GM12865 (cell line): Measurements from ENCODE around the gene PODN.

Experiments
- DNase-seq: peaks from one replicate; pipeline ENCODE4 v3.0.0; 2010; ENCODE audit warnings: low read depth
- H3K4me3 ChIP-seq: 2 replicates; pipeline ENCODE4 v1.5.1; 2011; ENCODE audit warnings: mild to moderate bottlenecking, low read depth, low read length, control low read depth
- TF ChIP-seq, protein P1 (sequence below): IDR thresholded peaks from 2 replicates; pipeline ENCODE4 v1.5.1; 2011; ENCODE audit warnings: low read length, control low read depth, low read depth, inconsistent platforms; ENCODE audit not compliant: insufficient read depth; ENCODE audit errors: missing control alignments

PODN gene

DNA sequence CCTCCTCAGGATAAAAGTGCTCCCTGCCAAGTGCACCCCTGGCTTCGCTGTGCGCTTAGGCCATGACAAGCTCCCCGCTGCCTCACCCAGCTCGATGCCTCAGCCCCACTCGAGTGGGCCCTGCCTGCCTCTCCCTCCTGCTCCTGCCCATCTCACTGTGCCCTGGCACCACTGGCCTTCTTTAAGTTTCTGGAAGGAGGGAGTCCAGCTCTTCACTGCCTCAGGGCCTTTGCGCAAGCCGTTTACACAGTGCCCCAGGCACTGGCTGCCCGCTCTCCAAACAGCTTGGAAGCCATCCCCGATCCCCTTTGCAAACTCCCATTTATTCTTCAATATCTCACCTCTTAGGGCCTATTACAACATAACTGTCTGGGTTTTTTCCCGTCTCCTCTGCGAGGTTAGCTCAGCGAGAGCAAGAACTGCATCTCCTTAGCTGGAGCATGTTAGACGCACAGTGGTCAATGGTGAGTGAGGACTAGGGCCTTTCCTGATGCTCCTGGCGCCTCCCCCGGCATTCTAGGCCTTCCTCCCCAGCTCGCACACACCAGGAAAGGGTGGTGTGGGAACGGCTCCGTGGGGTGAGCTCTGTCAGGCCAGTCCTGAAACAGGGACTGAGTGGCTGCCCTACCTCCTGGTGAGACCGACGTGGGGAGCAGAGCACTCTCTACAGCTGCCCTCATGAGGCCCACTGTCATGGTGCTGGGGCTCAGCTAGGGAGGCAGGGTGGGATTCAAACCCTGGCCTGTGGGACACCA, 31.9 kb downstream of the PODN start:
- H3K4me3 ChIP-seq = no peak overlapping the region
- DNase-seq = no peak
- TF ChIP-seq, protein P1, sequence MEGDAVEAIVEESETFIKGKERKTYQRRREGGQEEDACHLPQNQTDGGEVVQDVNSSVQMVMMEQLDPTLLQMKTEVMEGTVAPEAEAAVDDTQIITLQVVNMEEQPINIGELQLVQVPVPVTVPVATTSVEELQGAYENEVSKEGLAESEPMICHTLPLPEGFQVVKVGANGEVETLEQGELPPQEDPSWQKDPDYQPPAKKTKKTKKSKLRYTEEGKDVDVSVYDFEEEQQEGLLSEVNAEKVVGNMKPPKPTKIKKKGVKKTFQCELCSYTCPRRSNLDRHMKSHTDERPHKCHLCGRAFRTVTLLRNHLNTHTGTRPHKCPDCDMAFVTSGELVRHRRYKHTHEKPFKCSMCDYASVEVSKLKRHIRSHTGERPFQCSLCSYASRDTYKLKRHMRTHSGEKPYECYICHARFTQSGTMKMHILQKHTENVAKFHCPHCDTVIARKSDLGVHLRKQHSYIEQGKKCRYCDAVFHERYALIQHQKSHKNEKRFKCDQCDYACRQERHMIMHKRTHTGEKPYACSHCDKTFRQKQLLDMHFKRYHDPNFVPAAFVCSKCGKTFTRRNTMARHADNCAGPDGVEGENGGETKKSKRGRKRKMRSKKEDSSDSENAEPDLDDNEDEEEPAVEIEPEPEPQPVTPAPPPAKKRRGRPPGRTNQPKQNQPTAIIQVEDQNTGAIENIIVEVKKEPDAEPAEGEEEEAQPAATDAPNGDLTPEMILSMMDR = no peak

DNA sequence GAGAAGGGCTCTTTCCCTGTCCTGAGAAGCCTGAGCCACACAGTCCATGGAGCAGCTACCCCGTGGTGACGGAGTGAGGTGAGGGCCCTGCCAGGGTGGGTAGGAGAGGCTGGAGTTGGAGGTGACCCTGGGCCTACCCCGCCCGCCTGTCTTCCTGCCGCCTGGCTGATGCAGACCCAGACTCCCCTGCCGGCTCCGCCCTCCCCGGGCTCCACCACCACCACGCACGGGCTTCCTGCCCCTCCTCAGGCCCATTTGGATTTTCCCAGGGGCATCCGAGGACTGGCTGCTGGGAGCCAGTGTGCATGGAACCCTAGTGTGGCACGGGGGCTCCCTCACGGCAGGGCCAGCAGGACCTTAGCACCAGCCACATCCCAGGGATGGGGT, 32.5 kb downstream of the PODN start:
- DNase-seq = no peak
- H3K4me3 ChIP-seq = no peak overlapping the region
- TF ChIP-seq, protein P1 = no peak

DNA sequence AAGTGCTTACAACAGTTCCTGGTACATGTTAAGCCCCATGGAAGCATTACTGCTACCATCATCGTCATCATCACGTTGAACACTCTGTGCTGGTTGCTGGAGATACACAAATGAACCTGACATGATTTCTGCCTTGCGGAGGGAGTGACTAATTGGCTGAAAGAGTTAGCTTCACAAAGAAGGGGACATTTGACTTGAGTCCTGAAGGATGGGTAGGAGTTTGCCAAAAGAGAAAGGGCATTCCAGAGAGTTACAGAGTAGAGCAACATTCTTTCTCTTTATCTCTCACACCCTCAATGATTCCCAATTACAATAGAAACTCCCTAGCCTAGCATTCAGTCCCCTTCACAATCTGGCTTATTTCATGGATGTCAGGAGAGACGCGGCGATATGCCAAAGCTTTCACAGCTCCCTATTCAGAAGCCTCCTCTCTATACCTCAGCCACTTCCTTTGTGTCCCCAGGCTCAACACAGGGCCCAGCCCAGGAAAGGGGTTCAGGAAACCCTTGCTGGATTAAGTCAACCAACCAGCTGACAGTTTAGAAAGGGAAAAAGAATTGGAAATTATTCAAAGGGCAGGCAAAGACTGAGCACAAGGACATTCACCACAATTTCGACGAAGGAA, 42.4 kb downstream of the PODN start:
- TF ChIP-seq, protein P1 = no peak
- H3K4me3 ChIP-seq = no peak overlapping the region
- DNase-seq = no peak

DNA sequence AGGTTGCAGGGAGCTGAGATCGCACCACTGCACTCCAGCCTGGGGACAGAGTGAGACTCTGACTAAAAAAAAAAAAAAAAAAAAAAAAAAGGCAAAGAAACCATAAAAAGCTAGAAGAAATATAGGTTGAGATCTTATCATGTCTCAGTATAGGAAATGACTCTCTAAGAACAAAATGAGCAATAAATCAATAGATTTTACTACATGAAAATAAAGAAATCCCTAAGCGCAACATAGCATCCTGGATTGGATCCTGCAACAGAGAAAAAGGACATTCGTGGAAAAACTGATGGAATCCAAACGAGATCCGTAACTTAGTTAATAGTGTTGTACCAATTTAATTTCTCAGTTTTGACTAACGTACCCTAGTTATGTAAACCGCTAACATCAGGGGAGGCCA, 45.1 kb downstream of the PODN start:
- no peak for DNase-seq
- H3K4me3 ChIP-seq = no peak overlapping the region
- TF ChIP-seq, protein P1 = no peak

DNA sequence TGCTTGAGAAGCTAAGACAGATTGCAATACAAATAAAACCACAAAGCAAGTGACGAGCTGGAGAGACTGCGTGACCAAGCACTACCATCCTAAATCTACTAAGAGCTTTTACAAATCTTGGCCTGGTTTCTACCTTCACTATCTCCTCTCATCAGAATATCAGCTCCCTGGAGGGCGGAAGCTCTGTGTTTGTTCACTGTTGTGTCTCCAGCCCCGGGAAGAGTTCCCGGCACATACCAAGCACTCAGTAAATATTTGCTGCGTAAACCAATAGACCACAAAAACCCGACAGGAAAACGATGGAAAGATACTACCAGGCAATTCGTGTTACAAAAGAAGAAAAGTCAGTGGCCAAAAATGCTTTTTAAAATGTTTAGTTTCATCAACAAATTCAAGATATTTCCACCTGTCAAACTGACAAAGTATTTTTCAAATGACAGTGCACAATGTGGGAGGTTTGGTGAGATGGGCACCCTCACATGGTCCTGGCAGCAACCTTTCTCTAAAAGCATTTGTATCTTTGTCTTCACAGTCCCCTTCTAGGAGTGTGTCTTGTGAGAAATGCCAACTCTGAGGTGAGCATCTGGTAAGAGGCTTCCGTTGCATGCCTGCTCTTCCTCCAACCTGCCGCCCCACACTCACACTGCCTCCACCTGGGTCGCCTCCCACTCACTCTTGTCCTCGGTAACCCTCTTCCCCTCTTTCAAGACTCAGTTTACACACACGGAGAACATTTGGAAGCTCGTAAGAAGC, 45.7 kb downstream of the PODN start:
- H3K4me3 ChIP-seq = no peak overlapping the region
- no peak for DNase-seq
- TF ChIP-seq, protein P1 = no peak

DNA sequence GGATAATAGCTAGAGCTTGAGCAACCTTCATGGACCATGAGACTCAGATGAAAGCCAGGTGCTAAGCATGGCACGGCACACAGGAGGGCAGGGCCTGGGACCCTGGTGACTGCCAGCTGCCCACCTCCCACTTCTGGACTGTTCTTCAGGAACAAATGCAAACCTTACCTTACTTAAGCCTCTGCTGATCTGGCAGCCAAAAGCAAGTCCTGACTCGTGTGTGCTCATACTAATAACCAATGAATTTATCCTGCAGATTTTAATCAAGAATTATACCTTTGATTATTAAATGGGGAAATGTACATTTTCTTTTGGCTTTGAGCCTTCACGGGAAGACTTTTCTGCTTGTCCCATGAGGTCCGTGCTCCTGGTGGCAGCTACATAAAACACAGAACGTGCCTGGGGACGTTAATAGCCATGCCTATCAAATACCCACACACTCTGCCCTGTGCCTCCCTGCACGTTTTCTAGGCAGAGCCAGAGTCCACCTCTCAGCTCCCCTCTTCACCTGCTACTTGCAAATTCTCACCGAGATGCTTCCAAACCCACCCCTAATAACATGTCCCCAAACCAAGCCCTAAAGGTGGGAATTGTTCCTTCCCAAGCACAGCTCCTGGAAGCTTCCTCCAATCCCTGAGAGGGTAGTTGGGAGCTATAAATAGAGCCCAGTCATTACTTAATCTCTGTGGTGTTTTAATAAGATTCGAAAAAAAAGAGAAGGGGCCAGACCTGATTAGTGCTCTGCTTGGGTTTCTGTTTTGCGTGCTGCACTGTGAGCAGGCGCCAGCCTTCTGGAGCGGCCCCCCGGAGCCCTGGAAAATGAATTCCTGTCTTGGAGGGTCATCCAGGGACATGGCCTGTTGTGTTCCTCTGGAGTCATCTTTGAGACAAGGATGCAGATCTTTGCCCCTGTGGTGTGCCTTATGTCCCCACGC, 46.9 kb downstream of the PODN start:
- no peak for DNase-seq
- TF ChIP-seq, protein P1 = no peak

More for the DNA sequence above, 46.9 kb downstream of the PODN start:
- H3K4me3 ChIP-seq = no peak overlapping the region
